HepG2 (cell line): ENCODE measurements around the gene SARNP. TPM values are rescaled to one million over a fixed set of nuclear protein-coding genes. Genes with fewer than 3 reads are reported as not detected.

Experiments
- ARNTL ChIP-seq: sonication (generic); formaldehyde crosslinking; IDR thresholded peaks from 2 replicates; pipeline ENCODE4 v1.4.0; 2020; ENCODE audit warnings: mild to moderate bottlenecking, missing genetic modification reagents
- ATAD3A ChIP-seq: sonication (generic); formaldehyde crosslinking; IDR thresholded peaks from 2 replicates; pipeline ENCODE4 v1.4.0; 2020; ENCODE audit warnings: missing genetic modification reagents
- EEA1 ChIP-seq: sonication (generic); formaldehyde crosslinking; IDR thresholded peaks from 2 replicates; pipeline ENCODE4 v1.5.1; 2020; ENCODE audit warnings: mild to moderate bottlenecking, missing genetic modification reagents, borderline replicate concordance
- FOXK2 ChIP-seq: fragments of 450-650 bp; IDR thresholded peaks from 2 replicates; pipeline ENCODE4 v1.6.1; 2016
- FOXP4 ChIP-seq: sonication (generic); formaldehyde crosslinking; IDR thresholded peaks from 2 replicates; pipeline ENCODE4 v1.4.0; 2020; ENCODE audit warnings: missing genetic modification reagents
- HNF1A ChIP-seq, 2 experiments: sonication (generic) in 1 of 2; formaldehyde crosslinking in 1 of 2; IDR thresholded peaks; 2 replicates each; pipeline versions ENCODE4 v1.4.0 to v1.6.1; 2016 to 2020; ENCODE audit warnings: borderline replicate concordance in 1 of 2, low read depth in 1 of 2, mild to moderate bottlenecking in 1 of 2, missing genetic modification reagents in 1 of 2
- KLF9 ChIP-seq: IDR thresholded peaks from 2 replicates; pipeline ENCODE4 v1.6.1; 2016; ENCODE audit warnings: low read depth
- PAF1 ChIP-seq: IDR thresholded peaks from 2 replicates; pipeline ENCODE4 v1.6.1; 2016; ENCODE audit warnings: missing genetic modification reagents, missing compliant biosample characterization
- ZFP36L1 ChIP-seq: sonication (generic); formaldehyde crosslinking; IDR thresholded peaks from 2 replicates; pipeline ENCODE4 v1.8.0; 2022; ENCODE audit warnings: mild to moderate bottlenecking, missing genetic modification reagents, moderate library complexity
- ZMAT3 ChIP-seq: sonication (generic); formaldehyde crosslinking; conservative IDR thresholded peaks from 2 replicates; pipeline ENCODE4 v1.7.0; 2021; ENCODE audit warnings: missing genetic modification reagents
- ZNF33B ChIP-seq: sonication (generic); formaldehyde crosslinking; IDR thresholded peaks from 2 replicates; pipeline ENCODE4 v1.5.1; 2020; ENCODE audit warnings: mild to moderate bottlenecking, missing genetic modification reagents
- ZNF431 ChIP-seq: sonication (generic); formaldehyde crosslinking; IDR thresholded peaks from 2 replicates; pipeline ENCODE4 v1.9.0; 2022; ENCODE audit warnings: missing genetic modification reagents, low read depth, mild to moderate bottlenecking, borderline replicate concordance
- ZNF562 ChIP-seq: sonication (generic); formaldehyde crosslinking; IDR thresholded peaks from 2 replicates; pipeline ENCODE4 v1.8.0; 2022; ENCODE audit warnings: missing genetic modification reagents, borderline replicate concordance
- ZNF605 ChIP-seq: sonication (generic); formaldehyde crosslinking; IDR thresholded peaks from 2 replicates; pipeline ENCODE4 v1.8.0; 2022; ENCODE audit warnings: mild to moderate bottlenecking, missing genetic modification reagents
- ZNF777 ChIP-seq: sonication (generic); formaldehyde crosslinking; IDR thresholded peaks from 2 replicates; pipeline ENCODE4 v1.4.0; 2020; ENCODE audit warnings: missing genetic modification reagents
- polyA plus RNA-seq, 8 experiments: library from polyadenylated mRNA; depleted of rRNA in 3 of 8; stranded (reverse) in 7 of 8; unstranded in 1 of 8; fragments of >200 nt; fragmentation: Illumina TruSeq in 4 of 8; extraction: Trizol in 4 of 8; gene quantifications; 2 replicates each; pipeline versions ENCODE4 v1.2.1 to v1.2.3, GENCODE V29; 2011 to 2016; ENCODE audit warnings: low read depth in 4 of 8, missing spikeins in 1 of 8, mixed read lengths in 1 of 8; ENCODE audit not compliant: insufficient read depth in 1 of 8
- total RNA-seq, 5 experiments: library from RNA; depleted of rRNA; stranded (reverse); fragments of >200 nt; fragmentation: Illumina TruSeq; extraction: Trizol; gene quantifications; 2 replicates each; pipeline ENCODE4 v1.2.3, GENCODE V29; 2016; ENCODE audit warnings: low read depth in 1 of 5
- TF ChIP-seq, protein P1 (sequence below): sonication (generic); formaldehyde crosslinking; IDR thresholded peaks from 2 replicates; pipeline ENCODE4 v1.4.0; 2020; ENCODE audit warnings: missing genetic modification reagents
- TF ChIP-seq, protein P2 (sequence below): sonication (generic); formaldehyde crosslinking; IDR thresholded peaks from 2 replicates; pipeline ENCODE4 v1.8.1; 2023; ENCODE audit warnings: mild to moderate bottlenecking, missing genetic modification reagents
- TF ChIP-seq, protein P3 (sequence below): sonication (generic); formaldehyde crosslinking; IDR thresholded peaks from 2 replicates; pipeline ENCODE4 v1.8.1; 2023; ENCODE audit warnings: missing genetic modification reagents, mild to moderate bottlenecking, borderline replicate concordance

SARNP gene
- total and polyA plus RNA-seq, 2 of the 13 experiments (the other 11 are each of a cell fraction or from before 2014, with no cell fraction given): 59.0 to 95.4 TPM

DNA sequence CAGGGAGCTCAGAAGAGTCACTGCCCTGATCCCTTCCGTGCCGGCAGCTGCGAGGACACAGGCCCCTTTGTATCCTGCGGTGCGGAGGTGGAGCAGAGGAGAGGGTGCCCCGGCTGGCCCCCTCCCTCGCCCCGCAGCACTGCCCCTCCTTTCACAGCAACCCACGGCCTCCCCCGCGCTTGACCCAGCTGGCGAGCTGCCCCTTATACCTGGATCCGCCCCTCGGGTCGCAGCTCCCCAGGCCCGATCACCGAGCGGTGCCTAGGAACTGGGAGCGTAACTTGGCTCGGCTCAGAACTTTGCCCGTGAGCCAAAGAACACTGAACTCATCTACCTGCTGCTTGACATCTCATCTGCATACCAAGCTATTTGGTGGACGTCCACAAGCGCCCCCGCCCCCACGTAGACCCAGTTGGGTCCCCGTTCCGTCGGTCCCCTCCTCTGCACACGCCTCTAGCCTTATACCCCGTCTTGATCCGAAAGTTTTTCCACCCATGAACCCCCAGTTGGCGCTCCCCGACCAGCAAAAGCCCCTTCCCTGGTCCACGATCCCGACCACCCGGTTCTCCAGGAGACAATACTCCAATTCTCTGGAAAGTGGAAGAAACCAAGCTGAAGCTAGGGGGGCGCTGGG, 12.6 kb upstream of the SARNP start (continued):
- TF ChIP-seq, protein P1, sequence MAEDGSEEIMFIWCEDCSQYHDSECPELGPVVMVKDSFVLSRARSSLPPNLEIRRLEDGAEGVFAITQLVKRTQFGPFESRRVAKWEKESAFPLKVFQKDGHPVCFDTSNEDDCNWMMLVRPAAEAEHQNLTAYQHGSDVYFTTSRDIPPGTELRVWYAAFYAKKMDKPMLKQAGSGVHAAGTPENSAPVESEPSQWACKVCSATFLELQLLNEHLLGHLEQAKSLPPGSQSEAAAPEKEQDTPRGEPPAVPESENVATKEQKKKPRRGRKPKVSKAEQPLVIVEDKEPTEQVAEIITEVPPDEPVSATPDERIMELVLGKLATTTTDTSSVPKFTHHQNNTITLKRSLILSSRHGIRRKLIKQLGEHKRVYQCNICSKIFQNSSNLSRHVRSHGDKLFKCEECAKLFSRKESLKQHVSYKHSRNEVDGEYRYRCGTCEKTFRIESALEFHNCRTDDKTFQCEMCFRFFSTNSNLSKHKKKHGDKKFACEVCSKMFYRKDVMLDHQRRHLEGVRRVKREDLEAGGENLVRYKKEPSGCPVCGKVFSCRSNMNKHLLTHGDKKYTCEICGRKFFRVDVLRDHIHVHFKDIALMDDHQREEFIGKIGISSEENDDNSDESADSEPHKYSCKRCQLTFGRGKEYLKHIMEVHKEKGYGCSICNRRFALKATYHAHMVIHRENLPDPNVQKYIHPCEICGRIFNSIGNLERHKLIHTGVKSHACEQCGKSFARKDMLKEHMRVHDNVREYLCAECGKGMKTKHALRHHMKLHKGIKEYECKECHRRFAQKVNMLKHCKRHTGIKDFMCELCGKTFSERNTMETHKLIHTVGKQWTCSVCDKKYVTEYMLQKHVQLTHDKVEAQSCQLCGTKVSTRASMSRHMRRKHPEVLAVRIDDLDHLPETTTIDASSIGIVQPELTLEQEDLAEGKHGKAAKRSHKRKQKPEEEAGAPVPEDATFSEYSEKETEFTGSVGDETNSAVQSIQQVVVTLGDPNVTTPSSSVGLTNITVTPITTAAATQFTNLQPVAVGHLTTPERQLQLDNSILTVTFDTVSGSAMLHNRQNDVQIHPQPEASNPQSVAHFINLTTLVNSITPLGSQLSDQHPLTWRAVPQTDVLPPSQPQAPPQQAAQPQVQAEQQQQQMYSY (CRISPR knock-in tag): no peak; the same call in 1 of the 2 replicates
- TF ChIP-seq ZFP36L1 (CRISPR knock-in tag): no peak; the same call in 1 of the 2 replicates
- TF ChIP-seq ARNTL (CRISPR knock-in tag): no peak
- TF ChIP-seq ZNF33B: no peak
- TF ChIP-seq, protein P2, sequence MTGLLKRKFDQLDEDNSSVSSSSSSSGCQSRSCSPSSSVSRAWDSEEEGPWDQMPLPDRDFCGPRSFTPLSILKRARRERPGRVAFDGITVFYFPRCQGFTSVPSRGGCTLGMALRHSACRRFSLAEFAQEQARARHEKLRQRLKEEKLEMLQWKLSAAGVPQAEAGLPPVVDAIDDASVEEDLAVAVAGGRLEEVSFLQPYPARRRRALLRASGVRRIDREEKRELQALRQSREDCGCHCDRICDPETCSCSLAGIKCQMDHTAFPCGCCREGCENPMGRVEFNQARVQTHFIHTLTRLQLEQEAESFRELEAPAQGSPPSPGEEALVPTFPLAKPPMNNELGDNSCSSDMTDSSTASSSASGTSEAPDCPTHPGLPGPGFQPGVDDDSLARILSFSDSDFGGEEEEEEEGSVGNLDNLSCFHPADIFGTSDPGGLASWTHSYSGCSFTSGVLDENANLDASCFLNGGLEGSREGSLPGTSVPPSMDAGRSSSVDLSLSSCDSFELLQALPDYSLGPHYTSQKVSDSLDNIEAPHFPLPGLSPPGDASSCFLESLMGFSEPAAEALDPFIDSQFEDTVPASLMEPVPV (CRISPR knock-in tag): peak; percentile 59; the same call in 1 of the 2 replicates
- TF ChIP-seq KLF9 (CRISPR knock-in tag): no peak
- no peak; the same call in none of the 2 replicates for TF ChIP-seq FOXP4
- TF ChIP-seq ZNF777 (CRISPR knock-in tag): no peak; the same call in 1 of the 2 replicates
- TF ChIP-seq ZNF431: no peak
- TF ChIP-seq PAF1 (CRISPR knock-in tag): no peak
- no peak for TF ChIP-seq HNF1A (IDR thresholded peaks at IDR 0.05; ENCODE audit: low read depth)
- TF ChIP-seq HNF1A (CRISPR knock-in tag; IDR thresholded peaks at IDR 0.05; ENCODE audit: borderline replicate concordance): no peak
- no peak for TF ChIP-seq EEA1 (CRISPR knock-in tag)
- TF ChIP-seq ATAD3A (CRISPR knock-in tag): no peak
- TF ChIP-seq ZNF562 (CRISPR knock-in tag): no peak
- no peak for TF ChIP-seq FOXK2
- peak; percentile 35; the same call in 1 of the 2 replicates for TF ChIP-seq ZNF605
- TF ChIP-seq, protein P3, sequence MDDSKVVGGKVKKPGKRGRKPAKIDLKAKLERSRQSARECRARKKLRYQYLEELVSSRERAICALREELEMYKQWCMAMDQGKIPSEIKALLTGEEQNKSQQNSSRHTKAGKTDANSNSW (CRISPR knock-in tag): no peak
- 0 out of 2 replicates have a peak, but pooled peaks have one; percentile 3 for TF ChIP-seq ZMAT3
